Upper lobe of right lung (tissue), 1 donor: ENCODE data around the gene MRPS12. TPM values are rescaled to one million over a fixed set of nuclear protein-coding genes. Genes with fewer than 3 reads are reported as not detected.
A peak's percentile ranks its signal among the peaks of the same experiment; 100 is the strongest.

Source experiments
- ATAC-seq: fragments of 200-7000 bp; cut with Tn5 transposase; one replicate; pipeline ENCODE4 v1.9.1; 2020; ENCODE audit warnings: mild to moderate bottlenecking, moderate library complexity
- DNase-seq: peaks from one replicate; pipeline ENCODE4 v3.0.0-alpha.2; 2020
- H3K27ac ChIP-seq: fragments of 200-600 bp; one replicate; pipeline ENCODE4 v1.8.0; 2022
- H3K27me3 ChIP-seq: fragments of 200-600 bp; one replicate; pipeline ENCODE4 v1.8.0; 2022; ENCODE audit warnings: mild to moderate bottlenecking
- H3K36me3 ChIP-seq: fragments of 200-600 bp; one replicate; pipeline ENCODE4 v1.8.0; 2022
- H3K4me1 ChIP-seq: fragments of 200-600 bp; one replicate; pipeline ENCODE4 v1.8.0; 2022
- H3K4me3 ChIP-seq: fragments of 200-600 bp; one replicate; pipeline ENCODE4 v1.8.0; 2022; ENCODE audit warnings: mild to moderate bottlenecking
- H3K9me3 ChIP-seq: fragments of 200-600 bp; one replicate; pipeline ENCODE4 v1.8.0; 2022
- intact Hi-C: fragments of 100-400 bp; cut with DNase I; formaldehyde crosslinking; loops from one replicate; pipeline ENCODE4 v1.11.0; 2022
- total RNA-seq: library from RNA; stranded (reverse); fragmentation: NEBNext Ultra II Directional; extraction: Animal tissue kit (Norgen Biotek cat#: 25700); gene quantifications from one replicate; pipeline ENCODE4 v1.2.1, GENCODE V29; 2021
- TF ChIP-seq, protein P1 (sequence below): fragments of 200-600 bp; IDR thresholded peaks from one replicate; pipeline ENCODE4 v1.8.0; 2022; ENCODE audit warnings: antibody characterized with exemption
- donor health status: DM: no; HTN: yes; CAD: no; lungs with severe emphysema.

MRPS12 gene
- total RNA-seq, 1 donor from 2014 or later: 28.8 TPM

DNA sequence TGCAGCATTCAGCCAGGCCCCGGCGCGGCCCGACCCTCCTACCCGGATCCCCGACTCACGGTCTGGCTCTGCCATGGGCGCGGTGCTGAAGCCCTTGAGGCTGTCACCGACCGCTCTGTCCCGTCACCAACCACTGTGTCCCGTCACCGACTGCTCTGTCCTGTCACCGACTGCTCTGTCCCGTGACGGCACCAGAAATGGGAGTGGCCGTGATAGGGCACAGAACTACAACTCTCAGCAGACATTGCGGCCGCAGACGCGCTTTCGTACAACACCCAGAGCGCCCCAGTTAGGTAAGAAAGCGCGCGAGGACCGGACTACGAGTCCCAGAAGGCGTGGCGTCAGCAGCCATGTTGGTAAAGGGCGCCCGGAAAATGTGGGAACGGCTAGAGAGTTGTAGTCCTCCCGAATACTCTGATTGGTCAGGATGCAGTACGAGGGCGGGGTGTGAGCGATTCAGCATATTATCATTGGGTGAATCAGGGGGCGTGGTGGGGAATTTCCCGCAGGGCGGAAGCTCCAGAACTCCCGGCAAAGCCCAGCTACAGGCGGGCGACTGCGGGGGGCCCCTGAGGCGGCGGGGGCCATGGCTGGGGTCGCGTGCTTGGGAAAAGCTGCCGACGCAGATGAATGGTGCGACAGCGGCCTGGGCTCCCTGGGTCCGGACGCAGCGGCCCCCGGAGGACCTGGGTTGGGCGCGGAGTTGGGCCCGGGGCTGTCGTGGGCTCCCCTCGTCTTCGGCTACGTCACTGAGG, 31.1 kb upstream of the MRPS12 start, which contains the start of the genes NFKBIB and SIRT2:
Gene NFKBIB (plus strand): TSS at position 523 of the 755 bp plus-strand sequence. CDS start 64 bp downstream, at position 587.
Gene SIRT2 (minus strand): TSS at position 172 of the 755 bp plus-strand sequence. CDS start 97 bp downstream, at position 75.
- peaks cover 25% of the 10 kb centered on the region for H3K4me1 ChIP-seq
- peak; percentile 98 for ATAC-seq

DNA sequence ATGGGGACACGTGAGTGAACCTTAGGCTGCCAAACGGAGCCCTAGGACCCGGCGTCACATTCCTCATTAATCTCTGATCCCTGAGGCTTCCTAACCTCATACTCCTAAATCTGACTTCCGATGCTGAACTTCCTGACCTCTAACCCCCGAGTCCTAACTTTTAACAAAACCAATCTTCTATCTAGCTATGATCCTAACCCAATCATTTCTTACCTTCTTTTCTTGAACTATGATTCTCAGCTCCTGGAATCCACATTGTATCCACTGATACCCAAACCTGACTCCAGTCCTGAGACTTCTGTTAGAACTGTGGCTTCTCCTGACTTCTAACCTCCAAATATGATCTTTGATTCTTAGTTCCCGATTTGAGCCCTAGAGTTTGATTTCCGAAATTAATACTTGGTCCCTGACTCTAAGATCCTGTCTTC, 30.5 kb upstream of the MRPS12 start:
- TF ChIP-seq, protein P1, sequence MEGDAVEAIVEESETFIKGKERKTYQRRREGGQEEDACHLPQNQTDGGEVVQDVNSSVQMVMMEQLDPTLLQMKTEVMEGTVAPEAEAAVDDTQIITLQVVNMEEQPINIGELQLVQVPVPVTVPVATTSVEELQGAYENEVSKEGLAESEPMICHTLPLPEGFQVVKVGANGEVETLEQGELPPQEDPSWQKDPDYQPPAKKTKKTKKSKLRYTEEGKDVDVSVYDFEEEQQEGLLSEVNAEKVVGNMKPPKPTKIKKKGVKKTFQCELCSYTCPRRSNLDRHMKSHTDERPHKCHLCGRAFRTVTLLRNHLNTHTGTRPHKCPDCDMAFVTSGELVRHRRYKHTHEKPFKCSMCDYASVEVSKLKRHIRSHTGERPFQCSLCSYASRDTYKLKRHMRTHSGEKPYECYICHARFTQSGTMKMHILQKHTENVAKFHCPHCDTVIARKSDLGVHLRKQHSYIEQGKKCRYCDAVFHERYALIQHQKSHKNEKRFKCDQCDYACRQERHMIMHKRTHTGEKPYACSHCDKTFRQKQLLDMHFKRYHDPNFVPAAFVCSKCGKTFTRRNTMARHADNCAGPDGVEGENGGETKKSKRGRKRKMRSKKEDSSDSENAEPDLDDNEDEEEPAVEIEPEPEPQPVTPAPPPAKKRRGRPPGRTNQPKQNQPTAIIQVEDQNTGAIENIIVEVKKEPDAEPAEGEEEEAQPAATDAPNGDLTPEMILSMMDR: no peak
- Histone ChIP-seq H3K27me3 (no peaks in the 10 kb centered on the region), H3K4me3 (peak overlapping the region; percentile 96), H3K9me3 (no peaks in the 10 kb centered on the region), H3K4me1 (peaks cover 25% of the 10 kb centered on the region), H3K27ac (peak overlapping the region; percentile 96), H3K36me3 (peaks cover 3% of the 10 kb centered on the region)
- ATAC-seq: no peak
- DNase-seq: no peak
- intact Hi-C loops: no loop called here

More for the DNA sequence above, 31.1 kb upstream of the MRPS12 start, which contains the start of the genes NFKBIB and SIRT2:
- TF ChIP-seq, protein P1: no peak
- DNase-seq: peak; percentile 99
- peak within 1 kb of the TSS; percentile 96 for H3K27ac ChIP-seq
- H3K4me3 ChIP-seq: peak within 1 kb of the TSS; percentile 96
- intact Hi-C loops: no loop called here
- H3K9me3 ChIP-seq: no peaks in the 10 kb centered on the region
- H3K36me3 ChIP-seq: no peaks in the 10 kb centered on the region
- no peaks in the 10 kb centered on the region for H3K27me3 ChIP-seq

DNA sequence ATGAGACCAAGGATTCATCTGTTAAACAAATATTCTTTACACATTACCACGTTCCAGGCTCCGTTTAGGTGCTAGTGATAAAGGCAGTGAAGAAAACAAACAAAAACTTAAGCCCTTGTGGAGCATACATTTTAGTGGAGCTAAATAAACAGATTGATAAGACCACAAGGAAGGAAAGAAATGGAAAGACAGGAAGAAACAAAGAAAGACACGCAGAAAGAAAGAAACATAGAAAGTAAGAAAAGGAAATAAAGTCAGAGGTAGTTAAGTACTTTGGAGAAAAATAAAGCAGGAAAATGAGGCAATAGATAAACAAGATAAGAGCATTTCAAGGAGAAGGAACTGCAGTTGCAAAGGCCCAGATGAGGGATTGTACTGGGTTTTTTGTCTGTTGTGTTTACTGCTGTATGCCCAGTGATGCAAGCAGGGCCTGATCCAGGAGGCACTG, 30.0 kb upstream of the MRPS12 start:
- Histone ChIP-seq H3K9me3 (no peaks in the 10 kb centered on the region), H3K4me3 (peak overlapping the region; percentile 96), H3K36me3 (peaks cover 9% of the 10 kb centered on the region), H3K27me3 (no peaks in the 10 kb centered on the region), H3K27ac (peak overlapping the region; percentile 96), H3K4me1 (peaks cover 25% of the 10 kb centered on the region)
- ATAC-seq: no peak
- DNase-seq: no peak
- TF ChIP-seq, protein P1: no peak
- intact Hi-C loops: no loop called here

DNA sequence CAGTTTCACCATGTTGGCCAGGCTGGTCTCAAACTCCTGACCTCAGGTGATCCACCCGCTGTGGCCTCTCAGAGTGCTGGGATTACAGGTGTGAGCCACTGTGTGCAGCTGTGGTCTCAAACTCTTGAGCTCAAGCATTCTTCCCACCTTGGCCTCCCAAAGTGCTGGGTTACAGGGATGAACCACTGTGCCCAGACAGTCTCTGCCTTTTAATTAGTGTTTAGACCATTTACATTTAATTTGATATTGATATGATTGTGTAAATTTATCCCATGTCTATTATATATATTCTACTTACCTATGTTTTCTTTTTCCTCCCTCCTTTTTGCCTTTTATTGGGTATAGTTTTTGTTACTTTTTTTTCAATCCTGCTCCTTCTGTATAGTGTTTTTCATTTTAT, 29.1 kb upstream of the MRPS12 start:
- peaks cover 25% of the 10 kb centered on the region for H3K4me1 ChIP-seq
- no peak for ATAC-seq
- no peaks in the 10 kb centered on the region for H3K27me3 ChIP-seq
- DNase-seq: no peak
- no peaks in the 10 kb centered on the region for H3K9me3 ChIP-seq
- TF ChIP-seq, protein P1: no peak
- no peak overlapping the region for H3K4me3 ChIP-seq
- no peak overlapping the region for H3K27ac ChIP-seq
- intact Hi-C loops: no loop called here
- peaks cover 15% of the 10 kb centered on the region for H3K36me3 ChIP-seq

DNA sequence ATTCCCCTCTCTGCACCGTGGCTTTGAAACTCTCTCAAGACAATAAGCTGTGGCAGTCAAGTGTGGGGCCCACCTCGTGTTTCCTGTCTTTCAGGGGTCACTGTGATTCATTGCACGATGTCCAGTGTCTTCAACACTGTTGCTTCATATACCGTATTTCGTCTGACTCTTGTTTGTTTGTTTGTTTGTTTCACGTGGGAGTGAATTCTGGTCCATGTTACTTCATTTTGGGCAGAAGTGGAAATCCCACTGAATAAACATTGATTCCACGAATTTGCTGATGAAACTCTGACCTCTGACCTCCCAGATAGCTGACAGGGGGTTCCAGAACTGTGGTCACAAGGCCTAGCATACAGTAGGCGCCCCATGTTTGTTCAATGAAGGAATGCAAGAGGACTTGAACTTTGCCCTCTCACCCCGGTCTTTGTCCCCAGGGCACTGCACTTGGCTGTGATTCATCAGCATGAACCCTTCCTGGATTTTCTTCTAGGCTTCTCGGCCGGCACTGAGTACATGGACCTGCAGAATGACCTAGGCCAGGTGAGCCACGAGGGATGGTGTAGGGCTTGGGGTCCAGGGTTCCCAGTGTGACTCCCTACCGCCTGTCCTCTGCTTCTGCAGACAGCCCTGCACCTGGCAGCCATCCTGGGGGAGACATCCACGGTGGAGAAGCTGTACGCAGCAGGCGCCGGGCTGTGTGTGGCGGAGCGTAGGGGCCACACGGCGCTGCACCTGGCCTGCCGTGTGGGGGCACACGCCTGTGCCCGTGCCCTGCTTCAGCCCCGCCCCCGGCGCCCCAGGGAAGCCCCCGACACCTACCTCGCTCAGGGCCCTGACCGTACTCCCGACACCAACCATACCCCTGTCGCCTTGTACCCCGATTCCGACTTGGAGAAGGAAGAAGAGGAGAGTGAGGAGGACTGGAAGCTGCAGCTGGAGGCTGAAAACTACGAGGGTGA, 25.9 kb upstream of the MRPS12 start:
- peaks cover 8% of the 10 kb centered on the region for H3K4me1 ChIP-seq
- no peaks in the 10 kb centered on the region for H3K9me3 ChIP-seq
- DNase-seq (no peak), ATAC-seq (no peak)
- peaks cover 30% of the 10 kb centered on the region for H3K36me3 ChIP-seq
- H3K27ac ChIP-seq: no peak overlapping the region
- H3K4me3 ChIP-seq: no peak overlapping the region
- H3K27me3 ChIP-seq: no peaks in the 10 kb centered on the region
- TF ChIP-seq, protein P1: no peak
- intact Hi-C loops: no loop called here
